ENCODE measurements around the gene APOC1.

- no peak for TF ChIP-seq POLR2A (IDR thresholded peaks at IDR 0.05)
- no peak for TF ChIP-seq CTCF (IDR thresholded peaks at IDR 0.05)
Measured at GRCh38 chr19:44924243-44924725, 9.9 kb downstream of the APOC1 start.

All from body of pancreas (tissue), 4 donors.